ENCODE measurements around the gene CDK15.

The CDK15 gene

GRCh38 chr2:201860636-201861066, 54.3 kb downstream of the CDK15 start (continued):
- TF ChIP-seq ZBTB17 (tag by site-specific recombination; IDR thresholded peaks at IDR 0.05) (peak; percentile 75), ZNF654 (tag by site-specific recombination; IDR thresholded peaks at IDR 0.05; ENCODE audit: low read depth) (peak; percentile 74), ZNF2 (tag by site-specific recombination; IDR thresholded peaks at IDR 0.05) (peak; percentile 97), ZNF391 (tag by site-specific recombination; IDR thresholded peaks at IDR 0.05; ENCODE audit: borderline replicate concordance, low read depth) (0 out of 2 replicates have a peak, but pooled peaks have one; percentile 29), ZNF354C (tag by site-specific recombination; IDR thresholded peaks at IDR 0.05; ENCODE audit: borderline replicate concordance, low read depth) (no peak), YY1 (tag by site-specific recombination; IDR thresholded peaks at IDR 0.05) (no peak), ZFP69B (tag by site-specific recombination; IDR thresholded peaks at IDR 0.05) (no peak), SCRT2 (tag by site-specific recombination; IDR thresholded peaks at IDR 0.05) (peak; percentile 27; the same call in 1 of the 2 replicates)

GRCh38 chr2:201862843-201863242, 56.5 kb downstream of the CDK15 start:
- no peaks in the 10 kb centered on the region for H3K36me3 ChIP-seq (ENCODE audit: control insufficient read depth in 2 of 2, insufficient read depth in 1 of 2, low read length in 2 of 2)
- H3K9me3 ChIP-seq (ENCODE audit: control insufficient read depth, insufficient read depth, low read depth, low read length): no peaks in the 10 kb centered on the region
- no peak overlapping the region for H3K27ac ChIP-seq (ENCODE audit: extremely low read depth, low read depth, low read length)
- peaks cover 8% of the 10 kb centered on the region for H3K4me1 ChIP-seq (ENCODE audit: control insufficient read depth, insufficient read depth, low read length)
- TF ChIP-seq OSR2 (tag by site-specific recombination; IDR thresholded peaks at IDR 0.05): no peak
- TF ChIP-seq SCRT2 (tag by site-specific recombination; IDR thresholded peaks at IDR 0.05): no peak
- TF ChIP-seq ZNF19 (tag by site-specific recombination; IDR thresholded peaks at IDR 0.05; ENCODE audit: low read depth): no peak
- no peak for TF ChIP-seq YY2 (tag by site-specific recombination; IDR thresholded peaks at IDR 0.05)
- TF ChIP-seq ZFP3 (tag by site-specific recombination; IDR thresholded peaks at IDR 0.05; ENCODE audit: low read depth): no peak
- TF ChIP-seq ZNF560 (tag by site-specific recombination; IDR thresholded peaks at IDR 0.05; ENCODE audit: borderline replicate concordance): no peak
- no peak for TF ChIP-seq ZNF670 (tag by site-specific recombination; IDR thresholded peaks at IDR 0.05; ENCODE audit: low read depth)
- TF ChIP-seq PRDM4 (tag by site-specific recombination; IDR thresholded peaks at IDR 0.05): no peak
- no peak for TF ChIP-seq ZNF24 (tag by site-specific recombination; IDR thresholded peaks at IDR 0.05)
- no peak for TF ChIP-seq PRDM2 (tag by site-specific recombination; IDR thresholded peaks at IDR 0.05; ENCODE audit: borderline replicate concordance)
- TF ChIP-seq SCRT1 (tag by site-specific recombination; IDR thresholded peaks at IDR 0.05; ENCODE audit: borderline replicate concordance): no peak
- TF ChIP-seq ZSCAN18 (tag by site-specific recombination; IDR thresholded peaks at IDR 0.05): no peak
- POLR2A ChIA-PET: no interaction called here
- no peak overlapping the region for H3K4me3 ChIP-seq (ENCODE audit: low read depth, low read length)
- CTCF ChIA-PET: interaction anchor here (0.5 to 1.2 kb wide), 2 partner anchors 16 to 315 kb away, joined by 3 to 5 read pairs; no protein-coding TSS in a partner anchor

Measured in HEK293 (cell line).